Neural cell (in vitro differentiated cells): ENCODE data around the gene AGO3. TPM values are rescaled to one million over a fixed set of nuclear protein-coding genes. Genes with fewer than 3 reads are reported as not detected.

ENCODE experiments used
- H2AFZ ChIP-seq: fragments of 200-600, 300-800 bp; sonication (generic), shearing (Covaris generic); 2 replicates; pipeline ENCODE4 v1.6.0; 2014; ENCODE audit warnings: low read depth, mild to moderate bottlenecking, antibody characterized with exemption, low read length, moderate library complexity
- H3F3A ChIP-seq: fragments of 200-600 bp; shearing (Covaris generic); 2 replicates; pipeline ENCODE4 v1.6.1; 2016; ENCODE audit warnings: mild to moderate bottlenecking, moderate library complexity, mixed read lengths, antibody characterized with exemption, low read length; ENCODE audit not compliant: insufficient read depth, poor library complexity, severe bottlenecking
- H3K27ac ChIP-seq: fragments of 200-600, 300-800 bp; sonication (generic), shearing (Covaris generic); 2 replicates; pipeline ENCODE4 v1.5.1; 2014; ENCODE audit warnings: mild to moderate bottlenecking, low read length, moderate library complexity
- H3K27me3 ChIP-seq: fragments of 300-800, 200-600 bp; sonication (generic), shearing (Covaris generic); 2 replicates; pipeline ENCODE4 v1.6.0; 2014; ENCODE audit warnings: mild to moderate bottlenecking, low read depth, low read length, moderate library complexity; ENCODE audit not compliant: insufficient read depth
- H3K36me3 ChIP-seq: fragments of 300-800, 200-600 bp; sonication (generic), shearing (Covaris generic); 2 replicates; pipeline ENCODE4 v1.5.1; 2014; ENCODE audit warnings: mild to moderate bottlenecking, antibody characterized with exemption, low read length, moderate library complexity; ENCODE audit not compliant: insufficient read depth
- H3K4me2 ChIP-seq: fragments of 300-800, 200-600 bp; sonication (generic), shearing (Covaris generic); 2 replicates; pipeline ENCODE4 v1.6.0; 2014; ENCODE audit warnings: mild to moderate bottlenecking, low read length
- H3K4me3 ChIP-seq: fragments of 300-800, 200-600 bp; sonication (generic), shearing (Covaris generic); 2 replicates; pipeline ENCODE4 v1.5.1; 2014; ENCODE audit warnings: mild to moderate bottlenecking, low read length, moderate library complexity
- H3K79me2 ChIP-seq: fragments of 200-600 bp; shearing (Covaris generic); replicated peaks from 2 replicates; pipeline ENCODE4 v1.6.0; 2014; ENCODE audit warnings: mild to moderate bottlenecking, low read length, moderate library complexity; ENCODE audit not compliant: insufficient read depth
- H3K9ac ChIP-seq: fragments of 300-800, 200-600 bp; sonication (generic), shearing (Covaris generic); 2 replicates; pipeline ENCODE4 v1.6.1; 2016; ENCODE audit warnings: mild to moderate bottlenecking, low read length, mixed read lengths
- H3K9me2 ChIP-seq: fragments of 200-600 bp; shearing (Covaris generic); 2 replicates; pipeline ENCODE4 v1.6.1; 2016; ENCODE audit warnings: mild to moderate bottlenecking, low read length, mixed read lengths; ENCODE audit not compliant: insufficient read depth
- H3K9me3 ChIP-seq: fragments of 200-600, 300-800 bp; sonication (generic), shearing (Covaris generic); 2 replicates; pipeline ENCODE4 v1.6.1; 2016; ENCODE audit warnings: mild to moderate bottlenecking, mixed run types, low read length, moderate library complexity, mixed read lengths
- H4K20me1 ChIP-seq: fragments of 200-600 bp; shearing (Covaris generic); 2 replicates; pipeline ENCODE4 v1.6.1; 2016; ENCODE audit warnings: mild to moderate bottlenecking, mixed run types; ENCODE audit not compliant: insufficient read depth
- CTCF ChIP-seq: fragments of 450-650 bp; IDR thresholded peaks from 2 replicates; pipeline ENCODE4 v1.5.1; 2014; ENCODE audit warnings: antibody characterized with exemption, mild to moderate bottlenecking, moderate library complexity; ENCODE audit not compliant: poor library complexity, severe bottlenecking
- EP300 ChIP-seq: fragments of 450-650 bp; conservative IDR thresholded peaks from 2 replicates; pipeline ENCODE4 v1.6.1; 2014; ENCODE audit warnings: antibody characterized with exemption, mild to moderate bottlenecking, moderate library complexity; ENCODE audit not compliant: poor library complexity, severe bottlenecking
- EZH2 ChIP-seq: fragments of 200-600, 300-800 bp; shearing (Covaris generic), sonication (generic); IDR thresholded peaks from 2 replicates; pipeline ENCODE4 v1.6.1; 2014; ENCODE audit warnings: antibody characterized with exemption, low read length, borderline replicate concordance, mild to moderate bottlenecking; ENCODE audit not compliant: insufficient read depth, poor library complexity, severe bottlenecking
- MXI1 ChIP-seq: fragments of 450-650 bp; conservative IDR thresholded peaks from 2 replicates; pipeline ENCODE4 v1.6.1; 2014; ENCODE audit warnings: antibody characterized with exemption, mild to moderate bottlenecking; ENCODE audit not compliant: poor library complexity, severe bottlenecking
- POLR2AphosphoS5 ChIP-seq: IDR thresholded peaks from 2 replicates; pipeline ENCODE4 v1.6.1; 2012
- RAD21 ChIP-seq: fragments of 450-650 bp; conservative IDR thresholded peaks from 2 replicates; pipeline ENCODE4 v1.6.1; 2014; ENCODE audit warnings: antibody characterized with exemption, mild to moderate bottlenecking, moderate library complexity
- REST ChIP-seq: IDR thresholded peaks from 2 replicates; pipeline ENCODE4 v1.6.1; 2012; ENCODE audit warnings: borderline replicate concordance
- SMC3 ChIP-seq: fragments of 450-650 bp; conservative IDR thresholded peaks from 2 replicates; pipeline ENCODE4 v1.6.1; 2014; ENCODE audit warnings: antibody characterized with exemption, mild to moderate bottlenecking, moderate library complexity; ENCODE audit not compliant: poor library complexity
- TAF1 ChIP-seq: IDR thresholded peaks from 2 replicates; pipeline ENCODE4 v1.6.1; 2012; ENCODE audit warnings: low read depth
- polyA plus RNA-seq: library from polyadenylated mRNA; depleted of rRNA; stranded (reverse); fragments of >200 nt; gene quantifications from 2 replicates; pipeline ENCODE4 v1.2.3, GENCODE V29; 2014

AGO3 gene
- polyA plus RNA-seq, 1 donor from 2014 or later: 9.4 TPM

GRCh38 chr1:36089393-36090121, 158.7 kb downstream of the AGO3 start:
- peak overlapping the region; percentile 73 for H3K27ac ChIP-seq
- no peaks in the 10 kb centered on the region for H3K27me3 ChIP-seq
- peaks cover 16% of the 10 kb centered on the region for H3K79me2 ChIP-seq
- no peak for TF ChIP-seq REST
- no peak for TF ChIP-seq EP300
- no peak for TF ChIP-seq CTCF
- no peak for TF ChIP-seq TAF1
- TF ChIP-seq POLR2AphosphoS5: no peak
- no peak for TF ChIP-seq RAD21
- no peak for TF ChIP-seq MXI1
- H3K4me3 ChIP-seq: peak overlapping the region; percentile 82
- H2AFZ ChIP-seq: peak overlapping the region; percentile 70
- peak overlapping the region; percentile 89 for H3K9ac ChIP-seq
- peak overlapping the region; percentile 74 for H3K4me2 ChIP-seq
- no peaks in the 10 kb centered on the region for H3K9me2 ChIP-seq
- no peaks in the 10 kb centered on the region for H3K9me3 ChIP-seq
- no peaks in the 10 kb centered on the region for H4K20me1 ChIP-seq
- H3K36me3 ChIP-seq: no peaks in the 10 kb centered on the region
- no peaks in the 10 kb centered on the region for H3F3A ChIP-seq

- Histone ChIP-seq H3K9me3 (no peaks in the 10 kb centered on the region), H3K4me3 (no peak overlapping the region), H3K27ac (no peak overlapping the region), H3K36me3 (no peaks in the 10 kb centered on the region), H3K4me2 (no peak overlapping the region), H3K79me2 (peaks cover 16% of the 10 kb centered on the region), H3F3A (no peaks in the 10 kb centered on the region), H3K27me3 (no peaks in the 10 kb centered on the region), H3K9ac (no peak overlapping the region), H2AFZ (no peak overlapping the region), H4K20me1 (no peaks in the 10 kb centered on the region), H3K9me2 (no peaks in the 10 kb centered on the region)
- TF ChIP-seq SMC3 (no peak), EZH2 (no peak), CTCF (no peak), TAF1 (no peak), POLR2AphosphoS5 (no peak), EP300 (no peak), REST (no peak), MXI1 (no peak), RAD21 (no peak)
These were observed 160.2 kb downstream of the AGO3 start for GRCh38 chr1:36091141-36091540.
